ENCODE data around the gene EMILIN1. TPM values are rescaled to one million over a fixed set of nuclear protein-coding genes. Genes with fewer than 3 reads are reported as not detected.
"Not testable (repeated sequence)": the region's sequence is repeated elsewhere in the genome, so short reads cannot be mapped to it uniquely, and the experiment has no call there.

The EMILIN1 gene
- total RNA-seq, 1 donor from 2014 or later = 1.6 TPM

- DNase-seq (ENCODE audit: low read depth) = no peak
- Histone ChIP-seq H3K36me3 (ENCODE audit: control insufficient read depth, insufficient read depth, low read length) (peaks cover 8% of the 10 kb centered on the region), H3K27me3 (ENCODE audit: control insufficient read depth, insufficient read depth, low read length) (no peaks in the 10 kb centered on the region), H3K4me3 (ENCODE audit: low read depth, low read length) (no peak overlapping the region)
- no peak for FAIRE-seq
- no peak for TF ChIP-seq CTCF (IDR thresholded peaks at IDR 0.05; ENCODE audit: insufficient read depth, low read length, severe bottlenecking)
These were observed 4.6 kb upstream of the EMILIN1 start for GRCh38 chr2:27073782-27074181.

- no peak for TF ChIP-seq CTCF (IDR thresholded peaks at IDR 0.05; ENCODE audit: insufficient read depth, low read length, severe bottlenecking)
- no peaks in the 10 kb centered on the region for H3K27me3 ChIP-seq (ENCODE audit: control insufficient read depth, insufficient read depth, low read length)
- H3K36me3 ChIP-seq (ENCODE audit: control insufficient read depth, insufficient read depth, low read length) = peaks cover 2% of the 10 kb centered on the region
- FAIRE-seq (no peak), DNase-seq (ENCODE audit: low read depth) (no peak)
- no peak overlapping the region for H3K4me3 ChIP-seq (ENCODE audit: low read depth, low read length)
These were observed 3.5 kb upstream of the EMILIN1 start for GRCh38 chr2:27074738-27075565.

- not testable (repeated sequence) for FAIRE-seq; DNase-seq (ENCODE audit: low read depth); H3K36me3 ChIP-seq (ENCODE audit: control insufficient read depth, insufficient read depth, low read length); H3K27me3 ChIP-seq (ENCODE audit: control insufficient read depth, insufficient read depth, low read length); H3K4me3 ChIP-seq (ENCODE audit: low read depth, low read length)
These were observed 2.9 kb upstream of the EMILIN1 start for GRCh38 chr2:27075566-27075871.

GRCh38 chr2:27076323-27076722 lies 2.1 kb upstream of the EMILIN1 start:
- no peaks in the 10 kb centered on the region for H3K27me3 ChIP-seq (ENCODE audit: control insufficient read depth, insufficient read depth, low read length)
- no peak for DNase-seq (ENCODE audit: low read depth)

GRCh38 chr2:27077231-27077630 lies 1.2 kb upstream of the EMILIN1 start:
- FAIRE-seq = no peak
- Histone ChIP-seq H3K27me3 (ENCODE audit: control insufficient read depth, insufficient read depth, low read length) (no peaks in the 10 kb centered on the region), H3K4me3 (ENCODE audit: low read depth, low read length) (no peak overlapping the region), H3K36me3 (ENCODE audit: control insufficient read depth, insufficient read depth, low read length) (no peaks in the 10 kb centered on the region)
- no peak for TF ChIP-seq CTCF (IDR thresholded peaks at IDR 0.05; ENCODE audit: insufficient read depth, low read length, severe bottlenecking)
- DNase-seq (ENCODE audit: low read depth) = no peak

More at GRCh38 chr2:27076323-27076722, 2.1 kb upstream of the EMILIN1 start:
- Histone ChIP-seq H3K36me3 (ENCODE audit: control insufficient read depth, insufficient read depth, low read length) (no peaks in the 10 kb centered on the region), H3K4me3 (ENCODE audit: low read depth, low read length) (no peak overlapping the region)
- peak; percentile 62 for FAIRE-seq
- no peak for TF ChIP-seq CTCF (IDR thresholded peaks at IDR 0.05; ENCODE audit: insufficient read depth, low read length, severe bottlenecking)

- no peak for FAIRE-seq
These were observed 1.1 kb downstream of the EMILIN1 start for GRCh38 chr2:27079233-27080139.

More at GRCh38 chr2:27079233-27080139, 1.1 kb downstream of the EMILIN1 start:
- no peak overlapping the region for H3K4me3 ChIP-seq (ENCODE audit: low read depth, low read length)
- H3K36me3 ChIP-seq (ENCODE audit: control insufficient read depth, insufficient read depth, low read length) = no peaks in the 10 kb centered on the region
- TF ChIP-seq CTCF (IDR thresholded peaks at IDR 0.05; ENCODE audit: insufficient read depth, low read length, severe bottlenecking) = no peak
- DNase-seq (ENCODE audit: low read depth) = no peak
- no peaks in the 10 kb centered on the region for H3K27me3 ChIP-seq (ENCODE audit: control insufficient read depth, insufficient read depth, low read length)
